ENCODE results near the gene CCIN.
"Not testable (repeated sequence)": the region's sequence is repeated elsewhere in the genome, so short reads cannot be mapped to it uniquely, and the experiment has no call there.

CCIN gene

DNA sequence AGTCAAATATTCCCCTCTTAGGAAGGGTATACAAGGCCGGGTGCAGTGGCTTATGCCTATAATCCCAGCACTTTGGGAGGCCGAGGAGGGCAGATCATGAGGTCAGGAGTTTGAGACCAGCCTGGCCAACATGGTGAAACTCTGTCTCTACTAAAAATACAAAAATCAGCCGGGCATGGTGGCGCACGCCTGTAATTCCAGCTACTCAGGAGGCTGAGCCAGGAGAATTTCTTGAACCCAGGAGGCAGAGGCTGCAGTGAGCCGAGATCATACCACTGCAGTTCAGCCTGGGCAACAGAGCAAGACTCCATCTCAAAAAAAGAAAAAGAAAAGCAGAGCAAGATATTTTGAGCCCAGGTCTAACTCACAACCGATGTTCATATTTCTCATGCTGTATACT is 37.5 kb upstream of the CCIN start:
- 93 to 94% methylated on average over 7 of the region's 7 CpGs for WGBS, 2 experiments
- H3K9me3 ChIP-seq (ENCODE audit: control insufficient read depth, low read length); H3K4me1 ChIP-seq (ENCODE audit: control insufficient read depth, insufficient read depth, low read length); H3K36me3 ChIP-seq (ENCODE audit: control insufficient read depth, insufficient read depth, low read length); H3K4me3 ChIP-seq (ENCODE audit: insufficient read depth, low read depth, low read length); H3K27ac ChIP-seq (ENCODE audit: insufficient read depth, low read depth, low read length, poor library complexity, severe bottlenecking): not testable (repeated sequence)
- peaks cover 29% of the 10 kb centered on the region for H3K27me3 ChIP-seq (ENCODE audit: control insufficient read depth, insufficient read depth, low read length, poor library complexity, severe bottlenecking)

DNA sequence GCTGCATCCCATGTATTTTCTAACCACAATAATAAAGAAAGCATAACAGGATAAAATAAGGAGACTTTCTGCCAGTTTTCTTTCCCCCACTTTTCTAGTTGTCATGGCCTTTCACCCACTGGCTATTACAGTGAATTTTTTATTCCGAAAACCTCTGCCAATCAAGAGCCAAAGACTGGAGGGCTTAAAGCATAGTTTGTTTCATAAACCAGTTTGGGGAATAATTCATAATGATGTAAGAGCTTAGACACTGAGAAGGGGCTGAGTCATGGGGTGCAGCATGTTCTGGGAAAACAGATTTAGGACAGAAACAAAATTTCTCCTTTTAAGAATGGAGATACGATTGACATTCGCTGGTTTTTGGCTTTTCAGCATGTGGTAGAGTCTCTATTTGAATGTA is 37.1 kb upstream of the CCIN start:
- Histone ChIP-seq H3K27ac (ENCODE audit: insufficient read depth, low read depth, low read length, poor library complexity, severe bottlenecking) (no peak overlapping the region), H3K4me3 (ENCODE audit: insufficient read depth, low read depth, low read length) (no peak overlapping the region), H3K27me3 (ENCODE audit: control insufficient read depth, insufficient read depth, low read length, poor library complexity, severe bottlenecking) (peaks cover 34% of the 10 kb centered on the region), H3K36me3 (ENCODE audit: control insufficient read depth, insufficient read depth, low read length) (no peaks in the 10 kb centered on the region), H3K4me1 (ENCODE audit: control insufficient read depth, insufficient read depth, low read length) (no peaks in the 10 kb centered on the region), H3K9me3 (ENCODE audit: control insufficient read depth, low read length) (no peaks in the 10 kb centered on the region)
- WGBS, 2 experiments = 37 to 44% methylated on average over 3 of the region's 3 CpGs

DNA sequence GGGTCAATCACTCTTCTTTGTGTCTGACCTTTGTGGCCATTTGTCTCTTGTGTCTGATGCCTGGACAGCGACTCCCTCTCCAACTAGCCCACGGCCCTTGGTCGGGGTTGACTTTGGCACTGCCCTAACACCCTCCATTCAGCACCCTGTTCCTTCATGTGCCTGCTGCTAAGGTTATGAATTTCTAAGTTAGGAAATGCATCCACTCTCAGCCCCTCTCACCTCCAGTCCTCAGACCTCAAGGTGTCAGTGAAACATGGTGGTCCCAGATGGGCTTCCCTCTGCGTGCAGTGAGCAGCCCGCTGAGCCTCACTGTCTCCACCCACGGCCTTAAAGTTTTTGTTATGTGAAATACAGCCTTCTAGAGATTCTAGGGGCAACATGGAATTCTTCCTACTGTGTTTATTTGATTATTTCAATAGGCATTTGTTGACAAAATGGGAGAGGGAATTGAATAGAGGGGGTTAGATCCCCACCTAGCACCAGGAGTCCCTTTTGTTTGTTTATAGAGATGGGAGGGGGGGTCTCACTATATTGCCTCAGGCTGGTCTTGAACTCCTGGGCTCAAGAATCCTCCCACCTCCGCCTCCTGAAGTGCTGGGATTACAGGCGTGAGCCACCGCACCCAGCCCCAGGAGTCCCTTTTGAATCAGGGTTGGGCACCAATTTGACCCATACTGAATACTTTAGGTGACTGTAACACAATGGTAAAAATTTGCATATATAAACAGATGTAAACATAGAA is 34.3 kb upstream of the CCIN start:
- Histone ChIP-seq H3K9me3 (ENCODE audit: control insufficient read depth, low read length) (no peaks in the 10 kb centered on the region), H3K27ac (ENCODE audit: insufficient read depth, low read depth, low read length, poor library complexity, severe bottlenecking) (no peak overlapping the region), H3K36me3 (ENCODE audit: control insufficient read depth, insufficient read depth, low read length) (no peaks in the 10 kb centered on the region), H3K4me1 (ENCODE audit: control insufficient read depth, insufficient read depth, low read length) (peaks cover 7% of the 10 kb centered on the region), H3K4me3 (ENCODE audit: insufficient read depth, low read depth, low read length) (no peak overlapping the region), H3K27me3 (ENCODE audit: control insufficient read depth, insufficient read depth, low read length, poor library complexity, severe bottlenecking) (peaks cover 49% of the 10 kb centered on the region)
- 18 to 22% methylated on average over 9 of the region's 9 CpGs for WGBS, 2 experiments

DNA sequence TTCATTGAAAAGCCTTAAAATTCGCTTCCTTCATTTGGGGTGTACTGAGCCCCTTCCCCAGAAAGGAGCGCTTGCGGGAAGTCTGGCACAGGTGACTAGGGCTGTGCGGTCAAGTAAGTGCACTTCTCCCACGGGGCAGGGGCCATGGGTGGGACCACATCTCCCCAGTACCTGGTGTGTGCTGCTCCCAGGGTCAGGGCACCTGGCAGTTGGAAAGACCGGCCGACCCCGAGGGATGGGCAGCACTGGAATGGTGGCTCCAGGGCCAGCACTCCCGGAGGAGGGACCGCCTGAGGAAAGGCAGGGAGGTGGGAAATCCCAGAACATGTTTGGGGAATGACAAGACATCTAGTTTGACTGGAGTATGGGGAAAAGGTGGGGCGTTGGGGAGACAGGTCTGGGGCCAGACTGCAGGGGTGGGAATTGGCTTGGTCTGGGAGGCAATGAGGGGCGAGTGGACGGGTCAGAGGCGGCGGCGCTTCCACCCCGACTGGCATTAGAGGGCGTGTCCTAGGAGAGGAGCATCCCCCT is 33.4 kb upstream of the CCIN start:
- Histone ChIP-seq H3K27ac (ENCODE audit: insufficient read depth, low read depth, low read length, poor library complexity, severe bottlenecking) (no peak overlapping the region), H3K27me3 (ENCODE audit: control insufficient read depth, insufficient read depth, low read length, poor library complexity, severe bottlenecking) (peaks cover 49% of the 10 kb centered on the region), H3K4me1 (ENCODE audit: control insufficient read depth, insufficient read depth, low read length) (peaks cover 7% of the 10 kb centered on the region), H3K9me3 (ENCODE audit: control insufficient read depth, low read length) (no peaks in the 10 kb centered on the region), H3K36me3 (ENCODE audit: control insufficient read depth, insufficient read depth, low read length) (no peaks in the 10 kb centered on the region), H3K4me3 (ENCODE audit: insufficient read depth, low read depth, low read length) (peak overlapping the region; percentile 56)
- WGBS, 2 experiments = 1 to 2% methylated on average over 18 of the region's 18 CpGs

DNA sequence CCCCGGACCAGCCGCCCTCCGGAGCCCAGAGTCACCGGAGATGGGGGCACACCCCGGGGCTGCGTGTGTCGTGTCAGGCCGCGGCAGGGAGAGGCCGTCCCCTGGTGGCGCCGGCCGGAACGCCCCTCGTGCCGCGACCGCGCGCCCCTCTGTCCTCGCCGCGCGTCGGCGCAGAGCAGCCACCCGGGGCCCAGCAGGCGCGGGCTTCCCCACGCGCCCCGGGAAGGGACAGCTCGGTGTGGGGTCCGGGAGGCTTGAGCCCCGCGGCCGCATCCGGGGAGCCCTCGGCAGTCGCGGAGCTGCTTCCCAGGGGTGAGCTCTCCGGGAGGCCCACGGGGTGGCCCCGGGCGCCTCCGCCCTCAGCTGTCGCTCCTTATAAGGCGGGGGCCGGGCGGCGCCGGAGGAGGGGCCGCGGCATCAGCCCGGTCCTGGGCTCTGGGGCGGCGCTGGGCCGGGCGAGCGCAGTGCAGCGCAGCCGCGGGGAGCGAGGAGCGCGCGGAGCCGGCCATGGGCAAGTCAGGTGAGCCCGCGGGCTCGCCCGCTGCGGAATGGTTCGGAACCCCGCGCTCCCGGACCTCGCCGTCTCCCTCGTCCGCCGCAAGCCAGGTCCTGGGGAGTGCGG is 32.8 kb upstream of the CCIN start, which contains the start of gene GLIPR2:
GLIPR2 (plus strand) TSS at position 462 of the 622 bp plus-strand sequence; CDS start at position 508, 46 bp downstream.
- Histone ChIP-seq H3K27ac (ENCODE audit: insufficient read depth, low read depth, low read length, poor library complexity, severe bottlenecking) (no peak within 1 kb of the TSS), H3K4me3 (ENCODE audit: insufficient read depth, low read depth, low read length) (peak within 1 kb of the TSS; percentile 56), H3K36me3 (ENCODE audit: control insufficient read depth, insufficient read depth, low read length) (no peaks in the 10 kb centered on the region), H3K4me1 (ENCODE audit: control insufficient read depth, insufficient read depth, low read length) (peaks cover 8% of the 10 kb centered on the region), H3K27me3 (ENCODE audit: control insufficient read depth, insufficient read depth, low read length, poor library complexity, severe bottlenecking) (peaks cover 49% of the 10 kb centered on the region), H3K9me3 (ENCODE audit: control insufficient read depth, low read length) (no peaks in the 10 kb centered on the region)
- 0% methylated on average over 83 of the region's 83 CpGs for WGBS, 2 experiments

DNA sequence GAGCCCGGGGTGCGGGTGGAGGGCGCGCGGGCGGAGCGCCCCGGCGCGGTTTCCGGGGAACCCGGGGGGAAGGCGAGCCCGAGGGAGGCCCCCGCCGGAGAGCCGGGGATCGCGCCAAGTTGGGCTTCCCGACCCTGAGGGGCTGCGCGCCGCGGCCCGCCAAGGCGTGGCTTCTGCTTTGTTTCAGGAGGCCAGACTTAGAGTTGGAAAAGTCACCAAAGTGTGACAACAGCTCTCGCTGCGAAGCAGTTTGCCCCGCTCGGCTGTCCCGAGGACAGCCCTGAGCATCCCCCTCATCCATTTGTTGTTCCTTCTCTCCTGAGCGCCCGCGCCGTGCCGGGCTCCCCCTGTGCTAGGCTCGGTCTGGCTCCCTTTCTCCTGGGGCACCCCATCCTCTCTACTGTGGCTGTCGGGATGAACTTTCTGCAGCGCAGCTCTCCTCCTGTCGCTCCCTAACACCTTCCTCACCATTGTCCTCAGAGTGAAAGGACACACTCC is 32.2 kb upstream of the CCIN start:
- peaks cover 49% of the 10 kb centered on the region for H3K27me3 ChIP-seq (ENCODE audit: control insufficient read depth, insufficient read depth, low read length, poor library complexity, severe bottlenecking)
- no peak overlapping the region for H3K27ac ChIP-seq (ENCODE audit: insufficient read depth, low read depth, low read length, poor library complexity, severe bottlenecking)
- H3K4me1 ChIP-seq (ENCODE audit: control insufficient read depth, insufficient read depth, low read length) = peaks cover 10% of the 10 kb centered on the region
- peak overlapping the region; percentile 56 for H3K4me3 ChIP-seq (ENCODE audit: insufficient read depth, low read depth, low read length)
- WGBS, 2 experiments = 0 to 1% methylated on average over 40 of the region's 40 CpGs
- H3K9me3 ChIP-seq (ENCODE audit: control insufficient read depth, low read length) = no peaks in the 10 kb centered on the region
- H3K36me3 ChIP-seq (ENCODE audit: control insufficient read depth, insufficient read depth, low read length) = no peaks in the 10 kb centered on the region

DNA sequence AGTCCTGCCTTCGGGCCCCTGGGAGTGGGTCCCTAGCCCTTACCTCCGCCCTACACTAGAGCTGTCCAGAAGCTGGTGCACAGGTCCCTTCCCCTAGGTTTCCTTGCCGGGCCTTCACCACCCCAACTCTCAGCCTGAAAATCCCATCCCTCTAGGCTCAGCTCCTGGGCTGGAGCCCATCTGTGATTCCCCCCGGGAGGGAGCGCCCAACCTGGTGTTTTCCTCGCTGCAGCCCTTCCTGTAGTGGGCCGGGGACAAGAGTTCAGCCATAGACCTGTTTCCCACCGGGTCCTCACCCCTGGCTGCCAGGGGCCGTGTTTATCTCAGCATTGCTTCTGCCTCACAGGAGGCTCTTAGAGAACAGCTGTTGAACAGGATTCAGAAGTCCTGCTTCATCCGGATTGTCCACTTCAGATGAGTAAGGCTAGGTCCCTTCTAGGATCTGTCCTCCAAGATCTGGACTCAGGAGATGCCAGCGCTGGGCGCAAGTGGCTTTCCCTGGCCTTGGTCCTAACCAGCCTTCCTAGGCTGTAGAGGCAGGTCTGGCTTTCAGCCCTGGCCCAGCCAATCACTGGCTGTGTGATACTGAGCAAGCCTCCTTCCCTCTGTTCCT is 31.7 kb upstream of the CCIN start:
- Histone ChIP-seq H3K36me3 (ENCODE audit: control insufficient read depth, insufficient read depth, low read length) (no peaks in the 10 kb centered on the region), H3K9me3 (ENCODE audit: control insufficient read depth, low read length) (no peaks in the 10 kb centered on the region), H3K27ac (ENCODE audit: insufficient read depth, low read depth, low read length, poor library complexity, severe bottlenecking) (no peak overlapping the region), H3K4me1 (ENCODE audit: control insufficient read depth, insufficient read depth, low read length) (peaks cover 10% of the 10 kb centered on the region), H3K4me3 (ENCODE audit: insufficient read depth, low read depth, low read length) (peak overlapping the region; percentile 56), H3K27me3 (ENCODE audit: control insufficient read depth, insufficient read depth, low read length, poor library complexity, severe bottlenecking) (peaks cover 49% of the 10 kb centered on the region)
- 39 to 42% methylated on average over 12 of the region's 12 CpGs for WGBS, 2 experiments

DNA sequence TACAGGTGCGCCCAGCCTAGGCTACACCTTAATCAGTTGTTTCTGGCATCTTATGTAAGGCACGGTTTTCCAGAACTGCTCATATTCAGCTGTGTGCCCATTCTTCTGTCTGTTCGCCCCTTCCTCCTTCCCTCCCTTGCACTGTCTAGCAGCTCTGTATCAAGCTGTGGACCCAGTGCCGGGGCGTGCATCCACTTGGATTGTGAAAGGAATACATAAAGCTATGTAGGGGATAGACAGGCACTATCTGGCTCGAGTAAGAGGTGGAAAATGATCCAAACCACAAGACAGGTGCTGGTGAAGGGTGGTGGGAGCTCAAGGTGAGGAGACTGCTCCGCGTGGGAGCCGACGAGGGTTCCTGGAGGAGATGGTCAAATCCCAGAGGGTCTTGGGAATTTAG is 30.7 kb upstream of the CCIN start:
- peaks cover 49% of the 10 kb centered on the region for H3K27me3 ChIP-seq (ENCODE audit: control insufficient read depth, insufficient read depth, low read length, poor library complexity, severe bottlenecking)
- 92 to 94% methylated on average over 10 of the region's 10 CpGs for WGBS, 2 experiments
- H3K9me3 ChIP-seq (ENCODE audit: control insufficient read depth, low read length) = no peaks in the 10 kb centered on the region
- peaks cover 10% of the 10 kb centered on the region for H3K4me1 ChIP-seq (ENCODE audit: control insufficient read depth, insufficient read depth, low read length)
- no peaks in the 10 kb centered on the region for H3K36me3 ChIP-seq (ENCODE audit: control insufficient read depth, insufficient read depth, low read length)
- H3K27ac ChIP-seq (ENCODE audit: insufficient read depth, low read depth, low read length, poor library complexity, severe bottlenecking) = no peak overlapping the region
- H3K4me3 ChIP-seq (ENCODE audit: insufficient read depth, low read depth, low read length) = no peak overlapping the region

DNA sequence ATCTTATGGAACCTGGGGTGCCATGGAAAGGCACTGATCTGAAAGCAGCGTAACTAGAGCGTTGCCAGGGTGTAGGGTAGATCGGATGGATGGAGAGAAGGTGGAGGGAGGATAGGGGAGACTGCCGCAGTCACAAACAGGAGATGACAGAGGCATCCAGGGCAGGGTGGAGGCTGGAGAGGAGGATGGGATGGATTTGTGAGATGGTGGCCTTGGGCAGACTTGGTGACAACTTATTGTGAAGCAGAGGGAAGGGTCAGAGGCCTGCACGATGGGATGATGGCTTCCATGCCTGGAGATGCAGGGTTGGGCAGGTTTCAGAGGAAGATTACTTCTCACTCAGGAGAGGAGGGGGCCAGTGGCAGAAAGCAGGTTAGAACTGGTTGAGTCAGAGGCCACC is 30.3 kb upstream of the CCIN start:
- Histone ChIP-seq H3K4me3 (ENCODE audit: insufficient read depth, low read depth, low read length) (no peak overlapping the region), H3K27me3 (ENCODE audit: control insufficient read depth, insufficient read depth, low read length, poor library complexity, severe bottlenecking) (peaks cover 47% of the 10 kb centered on the region), H3K36me3 (ENCODE audit: control insufficient read depth, insufficient read depth, low read length) (peaks cover 3% of the 10 kb centered on the region), H3K27ac (ENCODE audit: insufficient read depth, low read depth, low read length, poor library complexity, severe bottlenecking) (no peak overlapping the region), H3K9me3 (ENCODE audit: control insufficient read depth, low read length) (no peaks in the 10 kb centered on the region), H3K4me1 (ENCODE audit: control insufficient read depth, insufficient read depth, low read length) (peaks cover 10% of the 10 kb centered on the region)
- WGBS, 2 experiments = 92 to 95% methylated on average over 5 of the region's 5 CpGs

Data from ectodermal cell (in vitro differentiated cells).